ACC112 (cell line): ENCODE results near the gene NCOA1.

Experiments
- H2AFZ ChIP-seq: fragments of 200-600 bp; sonication (generic); one replicate; pipeline ENCODE4 v1.6.0; 2017; ENCODE audit warnings: antibody characterized with exemption, low read length; ENCODE audit not compliant: unreplicated experiment
- H3K27ac ChIP-seq: fragments of 200-600 bp; sonication (generic); 2 replicates; pipeline ENCODE4 v1.5.1; 2014; ENCODE audit warnings: low read depth, mild to moderate bottlenecking, antibody characterized with exemption, low read length, moderate library complexity
- H3K27me3 ChIP-seq: fragments of 200-600 bp; sonication (generic); 2 replicates; pipeline ENCODE4 v1.6.1; 2014; ENCODE audit warnings: mild to moderate bottlenecking, antibody characterized with exemption, low read length, moderate library complexity, mixed read lengths; ENCODE audit not compliant: insufficient read depth
- H3K36me3 ChIP-seq: fragments of 200-600 bp; sonication (generic); 2 replicates; pipeline ENCODE4 v1.6.1; 2016; ENCODE audit warnings: mild to moderate bottlenecking, antibody characterized with exemption, low read length, moderate library complexity, mixed read lengths; ENCODE audit not compliant: insufficient read depth
- H3K4me1 ChIP-seq: fragments of 200-600 bp; sonication (generic); one replicate; pipeline ENCODE4 v1.6.1; 2016; ENCODE audit warnings: low read length, mixed read lengths; ENCODE audit not compliant: insufficient read depth, unreplicated experiment, control insufficient read depth
- H3K4me3 ChIP-seq: fragments of 200-600 bp; sonication (generic); 2 replicates; pipeline ENCODE4 v1.5.1; 2014; ENCODE audit warnings: mild to moderate bottlenecking, low read depth, low read length
- H3K79me2 ChIP-seq: fragments of 200-600 bp; sonication (generic); one replicate; pipeline ENCODE4 v1.6.0; 2016; ENCODE audit warnings: low read length; ENCODE audit not compliant: control insufficient read depth, unreplicated experiment, insufficient read depth

Gene NCOA1

DNA sequence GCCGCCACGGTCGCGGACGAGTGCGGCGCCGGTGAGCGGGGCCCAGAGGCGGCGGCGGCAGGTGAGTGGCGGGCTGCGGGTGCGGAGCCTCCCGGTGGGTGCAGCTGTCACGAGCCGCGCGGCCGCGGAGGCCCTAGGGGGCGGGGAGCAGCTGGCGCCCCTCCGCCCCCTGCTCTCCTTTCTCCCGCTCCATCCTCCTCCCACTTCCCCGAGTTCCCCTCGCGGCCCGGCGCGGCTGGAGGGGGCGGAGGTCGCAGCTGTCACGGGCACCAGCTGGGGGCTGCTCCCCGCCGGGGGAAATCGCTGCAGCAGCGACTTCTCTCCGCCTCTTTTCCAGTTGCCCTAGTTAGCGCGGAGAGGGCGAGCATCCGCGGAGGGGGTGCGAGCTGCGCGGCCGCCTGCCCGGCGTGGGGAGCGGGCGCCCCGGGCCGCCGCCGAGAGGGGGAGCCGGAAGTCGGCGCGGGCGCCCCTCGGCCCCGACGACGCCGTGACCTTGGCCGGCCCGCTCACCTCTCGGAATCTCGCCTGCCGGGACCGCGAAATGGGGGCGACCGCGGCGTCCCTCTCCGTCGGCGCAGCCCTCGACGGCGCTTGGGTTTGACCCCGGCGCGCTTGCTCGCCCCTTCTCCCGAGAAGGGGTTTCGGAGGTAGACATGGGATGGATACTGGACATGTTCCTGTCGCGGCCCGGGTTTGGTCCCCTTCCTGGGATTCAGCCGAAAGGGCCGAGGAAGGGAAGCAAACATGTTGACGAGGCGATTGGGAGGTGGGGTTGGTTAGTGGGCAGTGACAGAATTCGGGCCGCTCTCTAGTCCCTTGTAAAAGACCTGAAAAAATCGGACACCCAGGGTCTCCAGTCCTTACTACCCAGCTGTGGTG lies 727 bp downstream of the NCOA1 start:
- Histone ChIP-seq H3K36me3 (no peaks in the 10 kb centered on the region), H2AFZ (peak overlapping the region; percentile 88), H3K27ac (no peak overlapping the region), H3K4me1 (peaks cover 18% of the 10 kb centered on the region), H3K4me3 (peak overlapping the region; percentile 88), H3K79me2 (peaks cover 23% of the 10 kb centered on the region), H3K27me3 (no peaks in the 10 kb centered on the region)

DNA sequence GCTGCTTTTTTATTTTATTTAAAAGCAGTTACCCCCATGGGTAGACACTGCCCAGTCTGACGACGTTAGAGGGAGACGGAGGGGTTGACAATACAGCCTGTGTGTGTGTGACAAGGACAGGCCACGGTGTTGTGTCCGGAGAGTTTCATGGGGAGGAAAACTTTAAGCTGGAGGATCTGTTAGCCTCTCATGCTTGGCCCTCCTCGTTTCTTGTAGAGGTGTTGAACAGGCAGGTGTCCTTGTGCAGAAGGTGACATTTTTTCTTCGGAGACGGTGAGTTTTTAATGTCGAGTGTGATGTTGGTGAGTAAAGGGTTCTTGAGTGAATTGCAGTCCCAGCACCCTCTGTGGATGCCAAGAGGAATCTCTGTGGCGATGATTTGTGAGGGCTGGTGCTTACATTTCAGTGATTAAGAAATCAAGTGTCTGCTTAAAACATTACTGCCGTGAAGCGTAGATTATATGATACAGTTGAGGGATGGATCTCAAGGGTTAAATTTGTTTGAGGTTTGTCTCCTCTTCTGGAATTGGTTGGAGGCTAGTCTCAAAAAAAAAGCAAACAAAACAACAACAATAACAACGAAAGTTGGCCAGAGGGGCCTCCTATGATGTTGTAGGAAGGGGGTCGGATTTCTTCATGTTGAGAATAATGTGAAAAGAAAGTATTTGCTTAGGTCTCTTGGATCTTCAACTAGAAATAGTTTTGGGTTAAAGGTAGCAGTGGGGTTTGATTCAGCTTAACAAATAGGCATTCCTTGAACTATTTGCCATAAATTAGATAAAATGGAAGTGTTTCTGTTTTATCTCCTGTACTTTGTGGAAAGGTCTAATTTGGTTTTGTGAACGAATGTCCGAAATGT lies 1.6 kb downstream of the NCOA1 start:
- H3K27me3 ChIP-seq, result no peaks in the 10 kb centered on the region
- H3K4me3 ChIP-seq, result peak overlapping the region; percentile 88
- H3K4me1 ChIP-seq, result peaks cover 18% of the 10 kb centered on the region
- peak overlapping the region; percentile 88 for H2AFZ ChIP-seq
- H3K27ac ChIP-seq, result no peak overlapping the region
- no peaks in the 10 kb centered on the region for H3K36me3 ChIP-seq
- peaks cover 28% of the 10 kb centered on the region for H3K79me2 ChIP-seq

DNA sequence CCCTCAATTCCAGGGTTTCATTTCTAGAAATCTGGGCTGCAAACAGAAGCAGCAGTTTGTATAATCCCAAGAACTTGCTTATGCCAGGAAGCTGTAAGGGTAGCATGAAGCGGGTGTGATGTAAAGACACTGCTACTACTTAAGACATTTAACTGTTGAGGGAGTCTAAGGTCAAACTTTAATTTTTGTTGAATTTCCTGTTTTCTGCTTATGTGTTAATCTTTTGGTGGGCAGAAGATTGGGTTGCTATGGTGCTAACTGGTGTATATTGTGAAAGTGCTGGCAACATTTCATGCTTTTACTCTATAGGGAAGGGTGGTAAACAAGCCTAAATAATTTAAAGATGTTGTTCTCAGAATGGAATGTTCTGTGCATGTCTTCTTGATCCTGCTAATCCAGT lies 2.7 kb downstream of the NCOA1 start:
- Histone ChIP-seq H3K4me3 (no peak overlapping the region), H3K27ac (no peak overlapping the region), H3K4me1 (peaks cover 18% of the 10 kb centered on the region), H3K79me2 (peaks cover 28% of the 10 kb centered on the region), H3K36me3 (no peaks in the 10 kb centered on the region), H2AFZ (no peak overlapping the region), H3K27me3 (no peaks in the 10 kb centered on the region)

DNA sequence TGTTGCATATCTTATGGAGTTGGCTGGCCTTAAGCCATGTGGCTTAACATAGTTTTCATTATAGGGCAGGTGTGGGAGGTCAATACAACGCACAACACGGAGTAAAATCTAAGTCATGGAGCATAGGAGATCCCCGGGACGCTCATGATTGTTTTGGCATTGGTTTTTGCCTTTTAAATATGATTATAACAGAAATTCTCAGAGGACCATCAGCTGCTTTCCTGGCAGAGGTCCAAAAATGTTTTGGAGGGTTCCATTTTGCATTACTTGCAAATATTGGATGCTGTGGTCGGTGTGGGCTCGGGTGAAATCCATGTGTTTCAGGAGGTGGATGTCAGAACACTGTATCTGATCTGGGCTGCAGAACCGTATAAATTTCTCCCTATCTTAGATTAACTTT lies 3.4 kb downstream of the NCOA1 start:
- Histone ChIP-seq H2AFZ (no peak overlapping the region), H3K27me3 (no peaks in the 10 kb centered on the region), H3K27ac (no peak overlapping the region), H3K4me1 (peaks cover 18% of the 10 kb centered on the region), H3K4me3 (no peak overlapping the region), H3K79me2 (peaks cover 28% of the 10 kb centered on the region), H3K36me3 (no peaks in the 10 kb centered on the region)

DNA sequence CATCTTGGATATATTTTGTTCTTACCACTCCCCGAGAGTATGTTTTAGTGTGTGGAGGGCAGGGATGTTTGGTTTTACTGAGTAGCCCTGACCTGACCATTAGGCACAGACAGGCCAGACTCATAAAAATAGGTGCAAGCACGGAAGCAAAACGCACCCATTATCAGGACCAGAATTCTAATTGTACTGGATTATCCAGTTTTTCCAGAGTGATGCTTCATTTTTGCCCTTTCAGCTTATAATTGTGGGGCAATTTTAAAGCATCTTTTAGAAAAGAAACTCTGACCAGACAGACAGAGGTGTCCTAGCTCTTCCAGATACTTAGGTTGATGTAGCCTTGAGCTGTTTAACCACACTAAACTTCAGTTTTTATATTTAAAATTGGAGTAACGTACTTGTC lies 4.4 kb downstream of the NCOA1 start:
- Histone ChIP-seq H3K4me1 (peaks cover 11% of the 10 kb centered on the region), H3K4me3 (no peak overlapping the region), H3K27me3 (no peaks in the 10 kb centered on the region), H3K79me2 (peaks cover 28% of the 10 kb centered on the region), H2AFZ (no peak overlapping the region), H3K27ac (no peak overlapping the region), H3K36me3 (no peaks in the 10 kb centered on the region)

DNA sequence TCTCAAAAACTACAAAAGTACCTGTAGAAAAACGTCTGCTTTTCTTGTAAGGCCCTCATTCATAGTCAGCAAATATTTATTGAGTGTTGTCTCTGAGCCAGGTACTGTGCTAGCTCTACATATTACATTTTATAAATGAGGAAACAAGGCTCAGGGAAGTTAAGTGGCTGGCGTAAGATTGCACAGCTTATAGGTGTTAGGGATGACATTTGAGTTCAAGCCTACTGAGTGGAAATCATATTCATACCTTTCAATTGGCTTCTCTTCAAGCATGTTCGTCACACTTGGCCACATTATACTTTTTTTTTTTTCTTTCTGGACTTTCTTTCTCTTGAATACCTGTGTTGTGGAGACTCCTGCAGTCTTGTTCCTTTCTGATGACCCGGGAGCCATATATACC lies 5.9 kb downstream of the NCOA1 start:
- Histone ChIP-seq H3K27ac (no peak overlapping the region), H3K4me1 (peaks cover 11% of the 10 kb centered on the region), H3K27me3 (no peaks in the 10 kb centered on the region), H3K4me3 (no peak overlapping the region), H2AFZ (no peak overlapping the region), H3K36me3 (no peaks in the 10 kb centered on the region), H3K79me2 (peaks cover 27% of the 10 kb centered on the region)

DNA sequence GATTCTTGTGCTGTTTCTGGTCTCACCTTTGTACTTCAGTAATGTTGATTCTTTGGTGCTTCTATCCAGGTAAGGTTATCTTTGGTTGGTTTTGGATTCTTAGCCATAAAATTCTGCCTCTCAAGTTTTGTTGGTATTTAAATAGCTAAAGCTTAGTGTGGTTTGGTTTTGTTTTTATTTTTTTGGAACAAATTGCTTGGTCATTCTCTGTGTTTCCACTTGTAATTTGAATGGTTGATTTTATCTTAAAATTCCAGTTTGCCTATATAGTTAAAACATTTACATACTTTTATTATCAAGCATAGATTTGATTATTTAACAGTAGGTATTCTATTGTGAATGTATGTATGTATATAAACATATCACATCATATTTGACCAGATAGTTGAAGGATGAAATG lies 6.6 kb downstream of the NCOA1 start:
- H3K79me2 ChIP-seq, result peaks cover 20% of the 10 kb centered on the region
- H3K4me3 ChIP-seq, result no peak overlapping the region
- H3K27ac ChIP-seq, result no peak overlapping the region
- H2AFZ ChIP-seq, result no peak overlapping the region
- no peaks in the 10 kb centered on the region for H3K27me3 ChIP-seq
- H3K4me1 ChIP-seq, result peaks cover 6% of the 10 kb centered on the region
- H3K36me3 ChIP-seq, result no peaks in the 10 kb centered on the region

DNA sequence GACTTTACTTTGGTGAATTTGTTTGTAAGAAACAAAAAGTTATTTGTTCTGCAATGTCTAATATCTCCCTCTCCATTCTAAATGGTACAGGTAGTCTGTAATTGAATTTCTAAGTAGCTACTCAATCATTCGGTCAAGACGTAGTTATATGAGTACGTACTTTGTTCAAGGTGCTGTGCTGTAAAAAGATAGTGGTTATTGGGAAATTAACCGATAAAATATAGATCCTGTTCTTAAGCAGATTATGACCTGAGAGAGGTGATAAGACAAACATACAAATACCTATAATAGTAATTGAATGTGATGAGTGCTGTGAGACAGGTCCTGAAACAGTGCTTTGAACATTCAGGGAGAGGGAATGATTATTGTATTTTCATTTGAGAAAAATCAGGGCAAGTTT lies 7.1 kb downstream of the NCOA1 start:
- Histone ChIP-seq H3K36me3 (no peaks in the 10 kb centered on the region), H2AFZ (no peak overlapping the region), H3K79me2 (peaks cover 20% of the 10 kb centered on the region), H3K27ac (no peak overlapping the region), H3K4me3 (no peak overlapping the region), H3K4me1 (peaks cover 6% of the 10 kb centered on the region), H3K27me3 (no peaks in the 10 kb centered on the region)

DNA sequence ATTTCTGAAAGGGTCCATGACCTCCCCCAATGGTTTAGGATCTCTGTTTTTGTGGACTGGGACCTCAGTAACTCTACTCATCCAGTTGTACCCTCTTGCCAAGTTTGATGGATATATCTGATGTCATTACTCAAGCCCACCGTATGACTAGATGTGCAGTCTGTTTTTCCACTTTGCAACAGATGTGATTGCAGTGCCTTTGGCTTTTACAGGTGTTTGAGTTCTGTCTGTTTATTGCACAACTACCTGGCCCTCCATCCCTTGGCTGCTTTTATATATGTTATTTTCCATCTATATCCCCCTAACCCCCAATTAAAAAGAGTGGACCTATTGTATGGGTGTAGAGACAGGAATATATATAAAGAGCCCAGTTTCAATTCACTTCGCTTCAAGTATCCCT lies 10.8 kb downstream of the NCOA1 start:
- Histone ChIP-seq H3K27me3 (no peaks in the 10 kb centered on the region), H2AFZ (no peak overlapping the region), H3K4me1 (no peaks in the 10 kb centered on the region), H3K4me3 (no peak overlapping the region), H3K36me3 (no peaks in the 10 kb centered on the region), H3K79me2 (peaks cover 9% of the 10 kb centered on the region), H3K27ac (no peak overlapping the region)

DNA sequence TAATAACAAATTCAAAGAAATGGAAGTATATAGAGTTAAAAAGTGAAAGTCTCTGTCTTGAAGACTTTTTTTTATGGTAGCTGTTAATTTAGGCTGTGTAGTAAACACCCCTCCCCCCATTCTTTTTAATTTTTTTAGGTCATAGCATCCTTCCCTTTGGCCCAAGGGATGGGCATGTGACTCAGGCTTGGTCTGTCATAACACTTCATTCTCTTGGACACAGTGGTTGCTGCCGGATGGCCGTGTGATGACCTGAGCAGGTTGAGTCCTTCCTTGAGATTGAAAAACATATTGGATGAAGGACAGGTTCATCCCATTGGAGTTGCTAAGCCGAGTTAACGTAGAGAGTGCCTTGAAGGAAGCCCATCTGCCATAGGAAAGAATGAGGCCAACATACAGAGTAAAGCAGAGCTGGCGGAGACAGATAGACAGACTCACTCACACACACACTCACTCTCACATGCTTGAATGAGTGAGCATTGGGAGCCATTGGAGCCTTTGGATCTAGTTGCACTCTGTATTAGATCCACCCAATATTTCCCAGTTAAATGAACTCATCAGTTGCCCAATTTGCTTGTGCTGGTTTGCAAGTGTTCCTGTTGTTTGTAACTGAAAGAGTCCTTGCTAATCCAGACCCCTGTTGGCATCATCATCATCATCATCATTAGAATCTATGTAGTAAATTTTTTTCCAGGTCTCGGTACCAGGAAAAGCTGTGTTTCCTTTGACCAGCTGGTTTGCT lies 14.7 kb downstream of the NCOA1 start:
- Histone ChIP-seq H3K27ac (no peak overlapping the region), H2AFZ (no peak overlapping the region), H3K27me3 (no peaks in the 10 kb centered on the region), H3K4me3 (no peak overlapping the region), H3K79me2 (peaks cover 5% of the 10 kb centered on the region), H3K36me3 (no peaks in the 10 kb centered on the region), H3K4me1 (no peaks in the 10 kb centered on the region)
